Uterus (tissue), 2 donors: ENCODE results near the gene DSG4.

Source experiments
- CTCF ChIP-seq, 4 experiments: fragments of 200-600 bp in 2 of 4; fragments of 450-650 bp in 2 of 4; sonication (generic) in 2 of 4; IDR thresholded peaks; one replicate each; pipeline ENCODE4 v1.5.1; 2016 to 2019; ENCODE audit warnings: antibody characterized with exemption in 4 of 4, mild to moderate bottlenecking in 2 of 4, moderate library complexity in 1 of 4
- POLR2A ChIP-seq, 2 donors: fragments of 450-650 bp; IDR thresholded peaks; one replicate each; pipeline ENCODE4 v1.6.1; 2016; ENCODE audit warnings: antibody characterized with exemption in 2 of 2, mild to moderate bottlenecking in 1 of 2, moderate library complexity in 1 of 2

- TF ChIP-seq POLR2A (IDR thresholded peaks at IDR 0.05) = no peak
- no peak for TF ChIP-seq CTCF (IDR thresholded peaks at IDR 0.05)
Measured at GRCh38 chr18:31424383-31424988, 47.9 kb downstream of the DSG4 start.
